HepG2 (cell line): ENCODE measurements around the gene NNMT. TPM values are rescaled to one million over a fixed set of nuclear protein-coding genes. Genes with fewer than 3 reads are reported as not detected.

ENCODE experiments used
- KMT2A ChIP-seq: sonication (generic); formaldehyde crosslinking; IDR thresholded peaks from 2 replicates; pipeline ENCODE4 v1.4.0; 2020; ENCODE audit warnings: missing genetic modification reagents
- MTA3 ChIP-seq: sonication (generic); formaldehyde crosslinking; IDR thresholded peaks from 2 replicates; pipeline ENCODE4 v1.4.0; 2020; ENCODE audit warnings: missing genetic modification reagents
- ZNF530 ChIP-seq: sonication (generic); formaldehyde crosslinking; IDR thresholded peaks from 2 replicates; pipeline ENCODE4 v1.5.0; 2020; ENCODE audit warnings: low read depth, mild to moderate bottlenecking, missing genetic modification reagents
- ZNF776 ChIP-seq: sonication (generic); formaldehyde crosslinking; IDR thresholded peaks from 2 replicates; pipeline ENCODE4 v1.4.0; 2020; ENCODE audit warnings: mild to moderate bottlenecking, missing genetic modification reagents
- polyA plus RNA-seq, 8 experiments: library from polyadenylated mRNA; depleted of rRNA in 3 of 8; stranded (reverse) in 7 of 8; unstranded in 1 of 8; fragments of >200 nt; fragmentation: Illumina TruSeq in 4 of 8; extraction: Trizol in 4 of 8; gene quantifications; 2 replicates each; pipeline versions ENCODE4 v1.2.1 to v1.2.3, GENCODE V29; 2011 to 2016; ENCODE audit warnings: low read depth in 4 of 8, missing spikeins in 1 of 8, mixed read lengths in 1 of 8; ENCODE audit not compliant: insufficient read depth in 1 of 8
- total RNA-seq, 5 experiments: library from RNA; depleted of rRNA; stranded (reverse); fragments of >200 nt; fragmentation: Illumina TruSeq; extraction: Trizol; gene quantifications; 2 replicates each; pipeline ENCODE4 v1.2.3, GENCODE V29; 2016; ENCODE audit warnings: low read depth in 1 of 5
- TF ChIP-seq, protein P1 (sequence below): sonication (generic); formaldehyde crosslinking; IDR thresholded peaks from 2 replicates; pipeline ENCODE4 v1.4.0; 2020; ENCODE audit warnings: missing genetic modification reagents
- TF ChIP-seq, protein P2 (sequence below): sonication (generic); formaldehyde crosslinking; IDR thresholded peaks from 2 replicates; pipeline ENCODE4 v1.4.0; 2020; ENCODE audit warnings: missing genetic modification reagents, borderline replicate concordance
- TF ChIP-seq, protein P3 (sequence below): sonication (generic); formaldehyde crosslinking; IDR thresholded peaks from 2 replicates; pipeline ENCODE4 v1.4.0; 2020; ENCODE audit warnings: mild to moderate bottlenecking, missing genetic modification reagents

The NNMT gene
- total and polyA plus RNA-seq, 2 of the 13 experiments (the other 11 are each of a cell fraction or from before 2014, with no cell fraction given), result 0.13 TPM; not detected in 1

DNA sequence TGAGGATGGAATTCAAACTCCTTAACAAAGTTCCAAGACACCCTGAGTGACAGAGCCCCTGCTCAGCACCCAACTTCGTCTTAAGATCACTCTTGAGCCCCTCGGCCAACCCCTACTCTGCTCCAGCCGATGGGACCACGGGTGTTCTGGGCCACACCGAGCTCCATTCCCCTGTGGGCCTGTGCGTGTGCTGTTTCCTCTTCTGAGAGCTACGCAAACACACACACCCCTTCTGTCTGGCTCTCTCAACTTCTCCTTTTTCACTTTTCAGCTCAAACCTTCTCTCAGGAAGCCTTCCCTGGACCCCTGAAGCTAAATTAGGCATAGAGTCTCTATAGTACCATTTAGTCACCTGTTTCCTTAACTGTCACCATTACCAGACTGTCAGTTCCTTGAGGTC, 37.5 kb upstream of the NNMT start (continued):
- TF ChIP-seq ZNF776 (no peak), MTA3 (CRISPR knock-in tag) (no peak), KMT2A (CRISPR knock-in tag) (no peak), ZNF530 (CRISPR knock-in tag) (no peak)
- TF ChIP-seq, protein P1, sequence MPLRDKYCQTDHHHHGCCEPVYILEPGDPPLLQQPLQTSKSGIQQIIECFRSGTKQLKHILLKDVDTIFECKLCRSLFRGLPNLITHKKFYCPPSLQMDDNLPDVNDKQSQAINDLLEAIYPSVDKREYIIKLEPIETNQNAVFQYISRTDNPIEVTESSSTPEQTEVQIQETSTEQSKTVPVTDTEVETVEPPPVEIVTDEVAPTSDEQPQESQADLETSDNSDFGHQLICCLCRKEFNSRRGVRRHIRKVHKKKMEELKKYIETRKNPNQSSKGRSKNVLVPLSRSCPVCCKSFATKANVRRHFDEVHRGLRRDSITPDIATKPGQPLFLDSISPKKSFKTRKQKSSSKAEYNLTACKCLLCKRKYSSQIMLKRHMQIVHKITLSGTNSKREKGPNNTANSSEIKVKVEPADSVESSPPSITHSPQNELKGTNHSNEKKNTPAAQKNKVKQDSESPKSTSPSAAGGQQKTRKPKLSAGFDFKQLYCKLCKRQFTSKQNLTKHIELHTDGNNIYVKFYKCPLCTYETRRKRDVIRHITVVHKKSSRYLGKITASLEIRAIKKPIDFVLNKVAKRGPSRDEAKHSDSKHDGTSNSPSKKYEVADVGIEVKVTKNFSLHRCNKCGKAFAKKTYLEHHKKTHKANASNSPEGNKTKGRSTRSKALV (CRISPR knock-in tag), result no peak
- TF ChIP-seq, protein P2, sequence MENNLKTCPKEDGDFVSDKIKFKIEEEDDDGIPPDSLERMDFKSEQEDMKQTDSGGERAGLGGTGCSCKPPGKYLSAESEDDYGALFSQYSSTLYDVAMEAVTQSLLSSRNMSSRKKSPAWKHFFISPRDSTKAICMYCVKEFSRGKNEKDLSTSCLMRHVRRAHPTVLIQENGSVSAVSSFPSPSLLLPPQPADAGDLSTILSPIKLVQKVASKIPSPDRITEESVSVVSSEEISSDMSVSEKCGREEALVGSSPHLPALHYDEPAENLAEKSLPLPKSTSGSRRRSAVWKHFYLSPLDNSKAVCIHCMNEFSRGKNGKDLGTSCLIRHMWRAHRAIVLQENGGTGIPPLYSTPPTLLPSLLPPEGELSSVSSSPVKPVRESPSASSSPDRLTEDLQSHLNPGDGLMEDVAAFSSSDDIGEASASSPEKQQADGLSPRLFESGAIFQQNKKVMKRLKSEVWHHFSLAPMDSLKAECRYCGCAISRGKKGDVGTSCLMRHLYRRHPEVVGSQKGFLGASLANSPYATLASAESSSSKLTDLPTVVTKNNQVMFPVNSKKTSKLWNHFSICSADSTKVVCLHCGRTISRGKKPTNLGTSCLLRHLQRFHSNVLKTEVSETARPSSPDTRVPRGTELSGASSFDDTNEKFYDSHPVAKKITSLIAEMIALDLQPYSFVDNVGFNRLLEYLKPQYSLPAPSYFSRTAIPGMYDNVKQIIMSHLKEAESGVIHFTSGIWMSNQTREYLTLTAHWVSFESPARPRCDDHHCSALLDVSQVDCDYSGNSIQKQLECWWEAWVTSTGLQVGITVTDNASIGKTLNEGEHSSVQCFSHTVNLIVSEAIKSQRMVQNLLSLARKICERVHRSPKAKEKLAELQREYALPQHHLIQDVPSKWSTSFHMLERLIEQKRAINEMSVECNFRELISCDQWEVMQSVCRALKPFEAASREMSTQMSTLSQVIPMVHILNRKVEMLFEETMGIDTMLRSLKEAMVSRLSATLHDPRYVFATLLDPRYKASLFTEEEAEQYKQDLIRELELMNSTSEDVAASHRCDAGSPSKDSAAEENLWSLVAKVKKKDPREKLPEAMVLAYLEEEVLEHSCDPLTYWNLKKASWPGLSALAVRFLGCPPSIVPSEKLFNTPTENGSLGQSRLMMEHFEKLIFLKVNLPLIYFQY (CRISPR knock-in tag), result no peak
- TF ChIP-seq, protein P3, sequence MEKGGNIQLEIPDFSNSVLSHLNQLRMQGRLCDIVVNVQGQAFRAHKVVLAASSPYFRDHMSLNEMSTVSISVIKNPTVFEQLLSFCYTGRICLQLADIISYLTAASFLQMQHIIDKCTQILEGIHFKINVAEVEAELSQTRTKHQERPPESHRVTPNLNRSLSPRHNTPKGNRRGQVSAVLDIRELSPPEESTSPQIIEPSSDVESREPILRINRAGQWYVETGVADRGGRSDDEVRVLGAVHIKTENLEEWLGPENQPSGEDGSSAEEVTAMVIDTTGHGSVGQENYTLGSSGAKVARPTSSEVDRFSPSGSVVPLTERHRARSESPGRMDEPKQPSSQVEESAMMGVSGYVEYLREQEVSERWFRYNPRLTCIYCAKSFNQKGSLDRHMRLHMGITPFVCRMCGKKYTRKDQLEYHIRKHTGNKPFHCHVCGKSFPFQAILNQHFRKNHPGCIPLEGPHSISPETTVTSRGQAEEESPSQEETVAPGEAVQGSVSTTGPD, result no peak
- TF ChIP-seq, all 625 proteins: peak for 0
